Neural cell (in vitro differentiated cells): Measurements from ENCODE around the gene USP48. TPM values are rescaled to one million over a fixed set of nuclear protein-coding genes. Genes with fewer than 3 reads are reported as not detected.

Experiments
- H2AFZ ChIP-seq: fragments of 200-600, 300-800 bp; sonication (generic), shearing (Covaris generic); 2 replicates; pipeline ENCODE4 v1.6.0; 2014; ENCODE audit warnings: low read depth, mild to moderate bottlenecking, antibody characterized with exemption, low read length, moderate library complexity
- H3F3A ChIP-seq: fragments of 200-600 bp; shearing (Covaris generic); 2 replicates; pipeline ENCODE4 v1.6.1; 2016; ENCODE audit warnings: mild to moderate bottlenecking, moderate library complexity, mixed read lengths, antibody characterized with exemption, low read length; ENCODE audit not compliant: insufficient read depth, poor library complexity, severe bottlenecking
- H3K27ac ChIP-seq: fragments of 200-600, 300-800 bp; sonication (generic), shearing (Covaris generic); 2 replicates; pipeline ENCODE4 v1.5.1; 2014; ENCODE audit warnings: mild to moderate bottlenecking, low read length, moderate library complexity
- H3K27me3 ChIP-seq: fragments of 300-800, 200-600 bp; sonication (generic), shearing (Covaris generic); 2 replicates; pipeline ENCODE4 v1.6.0; 2014; ENCODE audit warnings: mild to moderate bottlenecking, low read depth, low read length, moderate library complexity; ENCODE audit not compliant: insufficient read depth
- H3K36me3 ChIP-seq: fragments of 300-800, 200-600 bp; sonication (generic), shearing (Covaris generic); 2 replicates; pipeline ENCODE4 v1.5.1; 2014; ENCODE audit warnings: mild to moderate bottlenecking, antibody characterized with exemption, low read length, moderate library complexity; ENCODE audit not compliant: insufficient read depth
- H3K4me2 ChIP-seq: fragments of 300-800, 200-600 bp; sonication (generic), shearing (Covaris generic); 2 replicates; pipeline ENCODE4 v1.6.0; 2014; ENCODE audit warnings: mild to moderate bottlenecking, low read length
- H3K4me3 ChIP-seq: fragments of 300-800, 200-600 bp; sonication (generic), shearing (Covaris generic); 2 replicates; pipeline ENCODE4 v1.5.1; 2014; ENCODE audit warnings: mild to moderate bottlenecking, low read length, moderate library complexity
- H3K79me2 ChIP-seq: fragments of 200-600 bp; shearing (Covaris generic); replicated peaks from 2 replicates; pipeline ENCODE4 v1.6.0; 2014; ENCODE audit warnings: mild to moderate bottlenecking, low read length, moderate library complexity; ENCODE audit not compliant: insufficient read depth
- H3K9ac ChIP-seq: fragments of 300-800, 200-600 bp; sonication (generic), shearing (Covaris generic); 2 replicates; pipeline ENCODE4 v1.6.1; 2016; ENCODE audit warnings: mild to moderate bottlenecking, low read length, mixed read lengths
- H3K9me2 ChIP-seq: fragments of 200-600 bp; shearing (Covaris generic); 2 replicates; pipeline ENCODE4 v1.6.1; 2016; ENCODE audit warnings: mild to moderate bottlenecking, low read length, mixed read lengths; ENCODE audit not compliant: insufficient read depth
- H3K9me3 ChIP-seq: fragments of 200-600, 300-800 bp; sonication (generic), shearing (Covaris generic); 2 replicates; pipeline ENCODE4 v1.6.1; 2016; ENCODE audit warnings: mild to moderate bottlenecking, mixed run types, low read length, moderate library complexity, mixed read lengths
- H4K20me1 ChIP-seq: fragments of 200-600 bp; shearing (Covaris generic); 2 replicates; pipeline ENCODE4 v1.6.1; 2016; ENCODE audit warnings: mild to moderate bottlenecking, mixed run types; ENCODE audit not compliant: insufficient read depth
- CTCF ChIP-seq: fragments of 450-650 bp; IDR thresholded peaks from 2 replicates; pipeline ENCODE4 v1.5.1; 2014; ENCODE audit warnings: antibody characterized with exemption, mild to moderate bottlenecking, moderate library complexity; ENCODE audit not compliant: poor library complexity, severe bottlenecking
- EP300 ChIP-seq: fragments of 450-650 bp; conservative IDR thresholded peaks from 2 replicates; pipeline ENCODE4 v1.6.1; 2014; ENCODE audit warnings: antibody characterized with exemption, mild to moderate bottlenecking, moderate library complexity; ENCODE audit not compliant: poor library complexity, severe bottlenecking
- EZH2 ChIP-seq: fragments of 200-600, 300-800 bp; shearing (Covaris generic), sonication (generic); IDR thresholded peaks from 2 replicates; pipeline ENCODE4 v1.6.1; 2014; ENCODE audit warnings: antibody characterized with exemption, low read length, borderline replicate concordance, mild to moderate bottlenecking; ENCODE audit not compliant: insufficient read depth, poor library complexity, severe bottlenecking
- MXI1 ChIP-seq: fragments of 450-650 bp; conservative IDR thresholded peaks from 2 replicates; pipeline ENCODE4 v1.6.1; 2014; ENCODE audit warnings: antibody characterized with exemption, mild to moderate bottlenecking; ENCODE audit not compliant: poor library complexity, severe bottlenecking
- POLR2AphosphoS5 ChIP-seq: IDR thresholded peaks from 2 replicates; pipeline ENCODE4 v1.6.1; 2012
- RAD21 ChIP-seq: fragments of 450-650 bp; conservative IDR thresholded peaks from 2 replicates; pipeline ENCODE4 v1.6.1; 2014; ENCODE audit warnings: antibody characterized with exemption, mild to moderate bottlenecking, moderate library complexity
- REST ChIP-seq: IDR thresholded peaks from 2 replicates; pipeline ENCODE4 v1.6.1; 2012; ENCODE audit warnings: borderline replicate concordance
- SMC3 ChIP-seq: fragments of 450-650 bp; conservative IDR thresholded peaks from 2 replicates; pipeline ENCODE4 v1.6.1; 2014; ENCODE audit warnings: antibody characterized with exemption, mild to moderate bottlenecking, moderate library complexity; ENCODE audit not compliant: poor library complexity
- TAF1 ChIP-seq: IDR thresholded peaks from 2 replicates; pipeline ENCODE4 v1.6.1; 2012; ENCODE audit warnings: low read depth
- polyA plus RNA-seq: library from polyadenylated mRNA; depleted of rRNA; stranded (reverse); fragments of >200 nt; gene quantifications from 2 replicates; pipeline ENCODE4 v1.2.3, GENCODE V29; 2014

The USP48 gene
- polyA plus RNA-seq, 1 donor from 2014 or later: 67.2 TPM

GRCh38 chr1:21823980-21824702 is 41.2 kb upstream of the USP48 start:
- no peaks in the 10 kb centered on the region for H3K27me3 ChIP-seq
- H3K27ac ChIP-seq: no peak overlapping the region
- H3K9ac ChIP-seq: no peak overlapping the region
- H3K4me2 ChIP-seq: no peak overlapping the region
- H3K4me3 ChIP-seq: no peak overlapping the region
- TF ChIP-seq POLR2AphosphoS5: no peak
- TF ChIP-seq REST: no peak
- no peak for TF ChIP-seq CTCF
- TF ChIP-seq TAF1: no peak
- TF ChIP-seq MXI1: no peak
- TF ChIP-seq EP300: no peak
- TF ChIP-seq RAD21: no peak
- no peak for TF ChIP-seq EZH2
- TF ChIP-seq SMC3: no peak
- H3K79me2 ChIP-seq: no peaks in the 10 kb centered on the region
- no peaks in the 10 kb centered on the region for H3K36me3 ChIP-seq
- H4K20me1 ChIP-seq: no peaks in the 10 kb centered on the region
- no peaks in the 10 kb centered on the region for H3F3A ChIP-seq
- no peak overlapping the region for H2AFZ ChIP-seq
- no peaks in the 10 kb centered on the region for H3K9me2 ChIP-seq
- no peaks in the 10 kb centered on the region for H3K9me3 ChIP-seq

GRCh38 chr1:21823206-21823979 is 40.4 kb upstream of the USP48 start:
- Histone ChIP-seq H3K79me2 (no peaks in the 10 kb centered on the region), H3K4me3 (no peak overlapping the region), H3K9ac (no peak overlapping the region), H3F3A (no peaks in the 10 kb centered on the region), H3K9me3 (no peaks in the 10 kb centered on the region), H3K9me2 (no peaks in the 10 kb centered on the region), H3K27me3 (no peaks in the 10 kb centered on the region), H3K27ac (no peak overlapping the region), H2AFZ (no peak overlapping the region), H3K4me2 (no peak overlapping the region), H4K20me1 (no peaks in the 10 kb centered on the region), H3K36me3 (no peaks in the 10 kb centered on the region)
- no peak for TF ChIP-seq POLR2AphosphoS5
